Brain pericyte (primary cell): ENCODE data around the gene FNIP1.
"Not testable (repeated sequence)": the region's sequence is repeated elsewhere in the genome, so short reads cannot be mapped to it uniquely, and the experiment has no call there.

Experiments used
- DNase-seq: peaks from one replicate; pipeline ENCODE4 v3.0.0-alpha.2; 2012; ENCODE audit warnings: low read depth, low spot score

FNIP1 gene

DNA sequence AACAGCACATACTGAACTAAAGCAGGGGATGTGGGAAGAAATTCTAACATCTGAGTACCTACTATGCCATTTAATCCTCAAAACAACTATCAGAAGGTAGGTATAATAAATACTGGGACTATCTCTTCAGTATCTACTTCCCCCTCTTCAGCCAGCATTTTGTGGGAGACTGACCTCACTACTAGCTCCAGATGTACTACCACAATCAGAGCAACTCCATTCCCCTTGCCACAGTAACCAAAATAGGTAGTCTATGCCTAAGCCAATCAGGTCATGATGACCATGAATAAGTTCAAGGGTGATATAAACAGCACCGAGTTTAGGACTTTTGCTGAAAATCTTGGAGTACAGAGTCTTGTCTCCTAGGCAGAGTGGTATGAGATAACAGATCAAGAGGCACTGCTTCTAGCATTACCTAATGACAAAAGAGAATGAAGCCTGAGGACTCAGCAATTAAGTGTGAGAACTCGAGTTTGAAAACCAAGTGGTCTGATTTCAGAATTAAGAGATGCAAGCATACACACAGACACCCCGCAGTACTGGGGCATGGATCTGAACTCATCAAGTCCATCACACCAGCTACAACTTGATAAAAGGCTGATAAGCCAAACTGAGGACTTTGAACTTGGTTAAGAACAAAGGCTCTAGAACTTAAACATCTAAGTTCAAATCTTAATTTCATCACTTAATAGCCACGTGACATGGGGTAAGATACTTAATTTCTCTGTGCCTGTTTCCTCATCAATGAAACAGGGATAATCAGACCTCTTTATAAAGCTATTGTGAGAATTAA, 9.7 kb downstream of the FNIP1 start:
- DNase-seq = no peak

DNA sequence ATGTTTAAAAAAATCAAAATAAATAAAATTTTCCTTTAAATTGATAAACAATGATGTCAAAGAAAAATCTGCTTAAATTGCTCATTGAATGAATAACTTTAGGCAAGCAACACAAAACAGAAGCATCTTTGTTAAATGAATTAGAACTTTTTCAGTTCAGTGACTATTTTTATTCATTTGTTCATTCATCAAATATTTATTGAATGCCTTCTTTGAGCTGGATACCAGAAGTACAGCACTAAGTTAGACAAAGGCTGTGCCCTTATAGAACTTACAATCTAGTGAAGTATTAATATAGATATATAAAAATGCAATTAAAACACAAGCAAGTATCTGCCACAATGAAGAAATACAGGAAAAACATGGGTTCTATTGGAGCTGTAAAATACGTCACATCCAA, 10.8 kb downstream of the FNIP1 start:
- DNase-seq = no peak

DNA sequence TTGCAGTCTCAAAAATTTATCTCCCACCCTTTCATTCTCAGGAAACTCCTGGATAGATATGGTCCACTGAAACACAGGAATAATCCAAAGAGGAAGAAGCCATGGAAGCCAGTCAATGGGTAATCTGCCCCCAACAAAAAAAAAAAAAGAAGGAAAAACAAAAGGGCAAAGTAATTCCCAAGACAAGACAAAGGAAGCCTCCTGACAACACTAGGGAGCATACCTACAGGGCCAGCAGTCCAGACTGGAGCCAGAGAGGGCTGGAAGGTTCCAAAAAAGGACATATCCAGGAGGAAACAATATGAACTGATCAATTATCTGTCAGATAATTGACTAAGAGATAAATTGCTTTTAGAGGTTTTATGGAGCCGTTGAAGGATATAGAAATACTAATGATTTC, 12.9 kb downstream of the FNIP1 start:
- no peak for DNase-seq

DNA sequence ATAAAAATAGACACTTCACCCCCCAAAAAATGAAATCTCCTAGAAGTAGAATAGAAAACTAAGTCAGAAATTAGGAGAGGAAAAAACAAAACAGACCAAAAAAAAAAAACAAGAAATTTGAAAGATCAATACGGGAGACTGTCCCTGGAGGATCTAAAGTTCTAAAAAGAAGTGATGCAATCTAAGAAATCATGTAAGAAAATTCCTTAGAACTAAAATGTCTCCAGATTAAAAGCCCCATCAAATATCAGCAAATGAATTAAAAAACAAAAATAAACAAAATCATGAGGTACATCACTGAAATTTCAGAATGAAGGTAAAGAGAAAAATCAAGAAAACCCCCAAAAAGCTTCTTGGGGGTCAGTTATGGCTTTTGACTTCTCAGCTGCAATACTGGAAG, 13.5 kb downstream of the FNIP1 start:
- DNase-seq = no peak

DNA sequence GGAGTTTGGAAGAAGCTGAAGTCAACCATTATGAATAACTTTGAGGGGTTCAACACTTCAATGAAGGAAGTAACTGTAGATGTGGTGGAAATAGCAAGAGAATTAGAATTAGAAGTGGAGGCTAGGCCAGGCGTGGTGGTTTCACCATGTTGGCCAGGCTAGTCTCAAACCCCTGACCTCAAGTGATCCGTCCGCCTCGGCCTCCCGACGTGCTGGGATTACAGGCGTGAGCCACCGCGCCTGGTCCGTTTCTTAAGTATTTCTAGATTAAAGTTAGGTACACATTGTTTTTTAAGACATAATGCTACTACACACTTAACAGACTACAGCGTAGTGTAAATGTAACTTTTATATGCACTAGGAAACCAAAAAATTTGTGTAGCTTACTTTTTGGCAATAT, 14.1 kb downstream of the FNIP1 start:
- DNase-seq = no peak

DNA sequence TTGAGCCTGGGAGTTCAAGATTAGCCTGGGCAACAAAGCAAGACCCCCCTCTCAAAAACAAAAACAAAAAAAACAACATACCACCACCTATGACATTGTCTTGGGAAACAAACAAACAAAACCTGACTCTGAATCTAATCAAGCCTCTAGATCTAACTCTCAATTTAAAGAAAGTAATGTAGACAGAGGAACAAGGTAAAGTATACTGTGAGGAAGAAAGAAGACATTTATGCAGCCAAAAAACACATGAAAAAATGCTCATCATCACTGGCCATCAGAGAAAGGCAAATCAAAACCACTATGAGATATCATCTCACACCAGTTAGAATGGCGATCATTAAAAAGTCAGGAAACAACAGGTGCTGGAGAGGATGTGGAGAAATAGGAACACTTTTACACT, 18.7 kb downstream of the FNIP1 start:
- not testable (repeated sequence) for DNase-seq

DNA sequence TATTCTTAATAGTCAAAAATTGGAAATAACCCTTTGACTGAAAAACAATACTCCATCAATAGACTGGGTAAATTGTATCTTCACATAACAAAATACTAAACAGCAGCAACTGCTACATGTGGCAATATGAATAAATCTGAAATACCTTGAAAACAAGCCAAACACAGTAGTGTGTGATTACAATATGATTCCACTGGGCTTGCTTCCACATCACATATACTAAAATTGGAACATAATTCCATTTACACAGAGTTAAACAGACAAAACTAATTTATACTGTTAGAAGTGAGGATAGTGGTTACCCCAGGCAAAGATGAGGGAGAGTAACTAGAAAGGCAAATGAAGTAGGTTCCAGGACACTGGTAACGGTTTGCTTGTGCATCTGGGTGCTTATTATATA, 20.4 kb downstream of the FNIP1 start:
- no peak for DNase-seq

DNA sequence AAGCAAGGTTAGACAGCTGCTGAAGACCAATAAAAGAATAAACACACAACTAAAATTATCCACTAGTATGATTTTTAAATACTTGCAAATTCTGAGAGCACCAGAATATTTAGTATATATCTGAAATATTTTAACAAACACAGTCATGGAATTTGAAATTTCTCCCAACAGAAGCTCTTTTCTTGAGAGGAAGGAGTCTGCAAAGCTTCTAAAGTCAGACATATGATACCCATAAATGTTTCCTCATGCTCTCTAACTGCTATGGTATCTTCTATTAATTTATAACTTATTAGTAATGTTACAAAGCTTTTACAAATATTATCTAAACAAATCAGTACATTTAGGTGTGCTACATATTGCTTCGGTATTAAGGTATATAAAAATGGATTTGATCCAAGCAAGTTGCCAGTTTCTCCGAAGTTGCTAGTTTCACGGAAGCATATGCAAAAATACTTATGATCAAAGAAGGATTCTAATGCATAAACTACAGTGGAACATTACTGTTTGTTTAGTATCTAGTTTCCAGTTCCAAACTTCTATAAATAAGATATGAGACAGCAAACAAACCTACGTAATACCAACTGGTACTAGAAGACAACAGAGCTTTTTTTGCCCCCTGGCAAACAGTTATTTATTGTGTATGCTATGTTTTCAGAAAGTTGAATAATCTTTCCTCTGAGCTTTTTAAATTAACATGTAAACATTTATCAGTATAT, 22.0 kb downstream of the FNIP1 start:
- no peak for DNase-seq

DNA sequence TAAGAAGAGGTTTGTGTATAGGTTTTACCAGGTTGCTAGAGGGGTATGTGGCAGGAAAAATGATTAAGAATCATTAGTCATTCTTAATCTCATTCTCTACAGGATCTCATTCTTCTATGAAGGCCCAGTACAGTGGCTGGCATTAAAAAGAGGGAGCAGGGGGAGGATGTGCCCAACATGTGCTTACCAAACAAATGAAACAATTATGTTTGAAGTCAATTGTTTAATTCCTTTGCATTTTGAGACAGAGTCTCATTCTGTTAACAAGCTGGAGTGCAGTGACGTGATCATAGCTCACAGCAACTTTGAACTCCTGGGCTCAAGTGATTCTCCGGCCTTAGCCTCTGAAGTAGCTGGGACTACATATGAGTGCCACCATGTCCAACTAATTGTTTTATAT, 23.0 kb downstream of the FNIP1 start:
- no peak for DNase-seq

DNA sequence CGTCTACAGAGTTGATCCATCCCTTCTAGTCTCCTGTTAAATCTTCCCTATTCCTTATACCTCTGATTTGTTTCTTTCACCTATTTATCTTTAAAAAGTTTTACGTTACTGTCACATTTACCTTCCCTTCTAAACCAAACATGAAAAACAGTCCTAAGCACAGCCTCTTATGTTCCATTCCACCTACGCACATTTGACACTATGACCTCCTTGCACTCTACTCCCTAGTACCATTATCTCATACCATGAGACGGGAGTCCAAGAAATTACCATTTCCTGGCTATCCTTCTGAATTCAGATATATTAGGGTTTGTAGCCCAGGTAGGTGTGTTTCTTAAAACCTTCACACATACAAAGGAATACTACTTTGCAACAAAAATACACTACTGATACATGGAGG, 25.1 kb downstream of the FNIP1 start:
- no peak for DNase-seq

DNA sequence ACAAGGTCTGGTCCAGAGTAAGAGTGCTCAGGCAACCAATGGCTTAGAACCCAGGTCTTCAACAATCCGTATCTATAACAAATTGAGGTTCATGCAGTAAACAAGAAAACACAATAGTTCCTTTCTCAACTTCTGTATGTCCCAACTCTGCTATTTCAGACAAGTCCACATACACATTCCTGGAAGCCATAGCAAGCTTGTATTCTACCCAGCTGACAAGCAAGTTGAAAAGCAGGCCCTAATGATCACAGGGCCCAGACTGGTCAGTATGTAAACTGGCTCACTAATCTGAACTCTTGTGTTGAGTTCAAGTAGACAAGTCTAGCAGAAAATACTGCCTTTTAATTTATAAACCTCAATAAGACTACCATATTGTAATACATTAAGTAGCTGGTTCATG, 26.9 kb downstream of the FNIP1 start:
- no peak for DNase-seq

DNA sequence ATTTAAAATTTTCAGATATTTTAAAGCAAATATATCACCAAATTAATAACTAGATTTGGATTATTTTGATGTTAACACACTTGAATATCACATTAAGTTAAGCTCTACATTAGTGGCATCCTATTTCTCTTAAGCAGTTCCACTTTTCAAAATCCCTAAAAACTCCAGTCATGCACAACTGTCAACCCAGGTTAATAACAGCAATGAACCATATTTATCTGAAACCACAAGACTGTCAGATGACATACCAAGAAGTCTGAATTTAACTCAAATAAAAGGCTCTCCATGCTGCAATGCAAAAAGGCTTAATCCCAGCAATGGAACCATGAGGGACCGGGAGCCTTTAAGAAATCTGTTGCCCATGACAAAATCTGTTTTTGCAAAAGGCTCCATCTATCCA, 27.5 kb downstream of the FNIP1 start:
- no peak for DNase-seq

DNA sequence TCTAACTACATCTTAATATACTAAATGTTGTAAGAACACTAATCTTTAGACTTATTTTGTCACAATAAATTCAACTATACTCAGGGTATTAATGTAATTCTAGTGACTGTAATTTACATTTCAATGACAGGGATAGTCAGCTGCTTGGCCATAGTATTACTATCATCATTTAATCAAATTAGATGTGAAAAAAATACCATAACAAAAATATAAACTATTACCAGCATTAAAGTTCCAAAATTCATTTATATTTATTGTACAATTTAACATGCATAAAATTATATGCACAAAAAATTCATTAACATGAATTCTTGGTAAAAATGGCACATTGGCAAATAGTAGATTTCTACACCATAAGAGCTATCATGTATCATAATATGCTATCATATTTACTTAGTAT, 28.9 kb downstream of the FNIP1 start:
- no peak for DNase-seq

DNA sequence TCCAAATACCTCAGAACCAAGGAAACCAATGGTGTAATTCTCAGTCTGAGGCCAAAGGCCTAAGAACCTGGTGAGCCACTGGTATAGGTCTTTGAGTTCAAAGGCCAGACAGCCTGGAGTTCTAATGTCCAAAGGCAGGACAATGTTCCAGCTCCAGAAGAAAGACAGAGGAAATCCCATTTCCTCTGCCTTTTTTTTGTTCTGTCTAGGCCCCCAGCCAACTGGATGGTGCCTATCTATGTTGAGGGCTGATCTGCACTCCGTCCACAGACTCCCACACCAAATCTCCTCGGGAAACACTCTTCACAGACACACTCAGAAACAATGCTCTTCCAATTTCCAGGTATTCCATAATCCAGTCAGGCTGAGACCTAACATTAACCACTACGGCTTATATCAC, 30.1 kb downstream of the FNIP1 start:
- DNase-seq = no peak

DNA sequence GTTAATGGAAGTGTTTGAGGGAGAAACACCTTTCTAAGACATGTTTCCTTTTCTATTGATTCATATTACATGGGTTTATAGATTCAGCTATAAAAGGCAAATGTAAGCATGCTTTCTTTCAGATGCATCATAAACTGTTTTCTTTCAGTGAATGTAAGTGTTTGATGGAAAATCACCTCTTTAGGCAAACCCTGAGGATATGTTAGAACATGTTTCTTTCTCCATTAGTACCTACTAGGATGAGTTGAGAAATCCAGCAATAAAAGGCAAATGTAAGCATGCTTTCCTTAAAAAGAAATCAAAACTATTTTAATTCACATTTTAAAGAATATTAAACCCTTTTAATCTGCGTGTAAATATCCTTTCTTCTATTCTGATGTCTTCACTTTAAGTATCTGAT, 31.6 kb downstream of the FNIP1 start:
- no peak for DNase-seq

DNA sequence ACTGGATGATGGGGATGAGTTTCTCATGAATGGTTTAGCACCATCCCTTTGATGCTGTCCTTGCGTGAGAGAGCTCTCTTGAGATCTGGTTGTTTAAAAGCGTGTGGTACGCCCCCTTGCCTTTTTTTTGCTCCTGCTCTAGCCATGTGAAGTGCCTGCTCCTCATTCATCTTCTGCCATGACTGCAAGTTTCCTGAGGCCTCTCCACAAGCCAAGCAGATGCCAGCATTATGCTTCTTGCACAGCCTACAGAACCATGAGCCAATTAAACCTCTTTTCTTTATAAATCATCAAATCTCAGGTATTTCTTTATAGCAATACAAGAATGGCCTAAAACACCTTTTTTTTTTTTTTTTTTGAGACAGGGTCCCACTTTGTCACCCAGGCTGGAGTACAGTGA, 32.8 kb downstream of the FNIP1 start:
- no peak for DNase-seq

DNA sequence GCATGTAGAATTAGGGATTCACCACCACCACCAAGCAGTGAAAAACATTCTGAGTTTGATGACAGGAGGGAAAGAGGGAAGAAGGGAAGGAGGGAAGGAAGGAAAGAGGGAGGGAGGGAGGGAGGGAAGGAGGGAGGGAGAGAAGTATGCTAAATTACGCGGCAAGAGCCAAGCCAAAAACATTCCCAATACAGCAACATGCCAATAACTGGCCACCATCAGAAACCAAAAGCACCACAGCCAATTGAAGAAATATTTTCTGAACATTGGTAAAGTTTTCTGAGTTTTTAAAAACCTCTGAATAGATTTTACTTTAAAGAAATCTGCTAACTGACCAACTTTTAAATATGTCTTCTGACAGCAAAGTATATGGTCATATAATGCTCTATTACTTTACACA, 36.0 kb downstream of the FNIP1 start:
- no peak for DNase-seq

DNA sequence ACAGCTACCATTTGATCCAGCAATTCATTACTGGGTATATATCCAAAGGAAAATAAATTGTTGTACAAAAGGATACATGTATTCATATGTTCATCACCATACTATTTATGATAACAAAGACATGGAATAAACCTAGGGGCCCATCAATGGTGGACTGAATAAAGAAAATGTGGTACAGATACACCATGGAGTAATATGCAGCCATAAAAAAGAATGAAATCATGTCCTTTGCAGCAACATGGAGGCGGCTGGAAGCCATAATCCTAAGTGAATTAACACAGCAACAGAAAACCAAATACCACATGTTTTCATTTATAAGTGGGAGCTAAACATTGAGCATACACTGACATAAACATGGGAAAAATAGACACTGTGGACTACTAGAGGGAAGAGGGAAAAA, 37.1 kb downstream of the FNIP1 start:
- no peak for DNase-seq

DNA sequence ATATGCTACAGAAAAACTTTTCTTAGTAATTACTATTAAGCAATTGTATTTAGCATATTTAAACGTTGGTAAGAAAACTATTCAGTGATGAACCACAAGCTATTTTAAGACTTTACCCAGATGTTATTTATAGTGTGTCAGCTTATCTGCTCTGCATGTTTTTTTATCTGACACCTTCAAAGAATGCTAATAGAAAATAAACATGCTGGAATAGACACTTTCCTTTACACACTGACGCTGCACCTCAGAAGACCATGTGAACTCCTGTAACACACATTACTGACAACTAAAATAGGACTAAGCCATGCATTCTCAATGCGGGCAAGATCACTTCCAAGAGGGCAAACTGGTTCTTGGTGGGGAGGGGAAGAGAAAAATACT, 38.3 kb downstream of the FNIP1 start:
- no peak for DNase-seq

DNA sequence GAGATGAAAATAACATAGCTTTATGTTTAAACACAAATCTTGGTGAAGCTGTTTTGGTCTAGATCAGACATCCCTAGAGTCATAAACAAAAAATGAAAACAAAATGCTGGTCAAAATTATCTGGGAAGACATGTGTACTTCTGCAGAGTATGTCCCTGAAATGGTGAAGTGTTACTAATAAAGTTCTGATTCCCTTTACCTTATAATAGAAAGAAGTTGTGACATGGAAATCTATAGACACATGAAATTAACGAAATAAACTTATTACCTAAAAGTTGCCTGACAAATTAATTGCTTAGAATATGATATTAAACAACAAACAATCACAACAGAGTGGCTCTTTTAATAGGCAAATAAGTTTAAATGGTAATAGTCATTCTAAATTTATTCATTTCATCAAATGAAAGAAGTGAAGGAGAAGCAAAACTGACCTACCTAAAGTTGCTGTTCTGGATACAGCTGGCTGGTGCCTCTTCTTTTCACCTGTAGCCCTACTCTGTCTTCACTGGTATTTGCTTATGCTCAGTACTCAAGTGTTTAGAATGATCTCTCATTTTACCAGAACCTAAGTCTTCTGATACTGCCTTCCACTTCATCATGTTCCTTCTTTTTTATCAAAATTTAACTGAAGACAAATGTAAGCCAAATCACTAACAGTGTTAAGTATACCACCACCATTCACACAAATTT, 38.8 kb downstream of the FNIP1 start:
- no peak for DNase-seq

DNA sequence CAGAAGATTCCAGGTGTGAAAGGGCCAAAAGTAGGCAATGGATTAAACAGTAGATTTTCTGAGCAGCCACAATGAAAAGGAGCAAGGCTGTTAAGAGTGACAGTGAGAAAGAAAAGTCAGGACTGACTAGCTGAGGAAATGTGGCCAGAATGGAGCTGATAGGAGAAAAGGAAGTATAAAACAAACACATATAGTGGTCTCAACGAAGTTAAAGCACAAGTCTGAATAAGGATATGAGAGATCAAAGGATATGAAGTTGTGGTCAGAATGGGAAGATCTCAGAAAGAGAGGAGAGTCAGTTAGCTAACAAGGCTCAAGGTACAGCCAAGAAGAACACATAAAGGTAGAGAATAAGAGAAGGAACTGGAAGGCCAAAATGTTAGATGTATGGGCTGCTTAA, 39.9 kb downstream of the FNIP1 start:
- no peak for DNase-seq

DNA sequence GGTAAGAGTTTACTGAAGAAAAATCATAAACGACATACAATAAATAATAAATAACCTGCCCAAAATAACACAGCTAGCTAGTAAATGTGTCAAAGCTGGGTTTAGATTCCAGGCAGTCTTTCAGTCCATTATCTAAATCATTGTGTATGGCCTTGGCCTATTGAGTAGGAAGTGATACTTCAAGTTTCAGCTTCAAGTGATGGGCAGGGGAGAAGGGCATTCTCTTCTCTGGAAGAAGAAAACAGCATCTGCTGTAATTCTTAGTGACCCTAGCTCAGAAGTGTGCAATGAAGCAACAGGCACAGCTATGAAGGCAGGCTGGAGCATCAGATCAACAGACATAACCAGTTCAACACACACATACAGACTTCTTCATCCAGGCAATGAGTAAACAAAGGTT, 42.5 kb downstream of the FNIP1 start:
- no peak for DNase-seq

DNA sequence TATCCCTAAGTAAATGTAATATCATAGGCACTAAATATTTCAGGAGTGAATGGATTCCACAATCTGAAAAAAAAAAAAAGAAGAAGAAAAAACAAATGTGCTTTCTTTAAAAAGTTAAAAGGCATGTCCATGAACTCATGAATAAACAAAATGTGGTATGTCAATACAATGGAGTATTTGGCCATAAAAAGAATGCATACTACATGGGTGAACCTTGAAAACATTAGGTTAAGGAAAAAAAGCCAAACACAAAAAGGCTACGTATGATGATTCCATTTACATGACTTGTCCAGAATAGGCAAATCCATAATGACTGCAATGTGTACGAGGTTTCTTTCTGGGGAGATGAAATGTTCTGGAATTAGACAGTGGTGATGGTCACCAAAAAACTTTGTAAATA, 45.3 kb downstream of the FNIP1 start:
- no peak for DNase-seq
